OCI-LY3 (cell line): ENCODE data around the gene CSTF3.

Source experiments
- H2AFZ ChIP-seq: fragments of 200-600, 300-600 bp; shearing (Covaris generic); 2 replicates; pipeline ENCODE4 v1.6.0; 2014; ENCODE audit warnings: antibody characterized with exemption, low read depth, low read length
- H3K27ac ChIP-seq: fragments of 200-600, 300-600 bp; sonication (generic); 2 replicates; pipeline ENCODE4 v1.5.1; 2014; ENCODE audit warnings: mild to moderate bottlenecking, low read length, moderate library complexity, mixed read lengths
- H3K27me3 ChIP-seq: fragments of 200-600, 300-600 bp; sonication (generic); 2 replicates; pipeline ENCODE4 v1.6.1; 2014; ENCODE audit warnings: low read depth, low read length, mixed read lengths
- H3K36me3 ChIP-seq: fragments of 200-600, 300-600 bp; sonication (generic); replicated peaks from 2 replicates; pipeline ENCODE3; 2014; ENCODE audit warnings: low read depth, low read length, mixed read lengths
- H3K4me1 ChIP-seq: fragments of 300-600, 200-600 bp; sonication (generic); 2 replicates; pipeline ENCODE4 v1.6.1; 2014; ENCODE audit warnings: low read length, mixed read lengths
- H3K4me2 ChIP-seq: fragments of 200-600, 300-600 bp; sonication (generic); 2 replicates; pipeline ENCODE4 v1.6.1; 2014; ENCODE audit warnings: low read length, mixed read lengths
- H3K4me3 ChIP-seq: fragments of 300-600, 200-600 bp; sonication (generic); 2 replicates; pipeline ENCODE4 v1.5.1; 2014; ENCODE audit warnings: antibody characterized with exemption, mild to moderate bottlenecking, low read length, moderate library complexity
- H3K79me2 ChIP-seq: fragments of 300-600, 200-600 bp; shearing (Covaris generic); 2 replicates; pipeline ENCODE4 v1.6.1; 2014; ENCODE audit warnings: mild to moderate bottlenecking, low read length, mixed read lengths
- H3K9ac ChIP-seq: fragments of 300-600, 200-600 bp; shearing (Covaris generic); 2 replicates; pipeline ENCODE4 v1.6.0; 2014; ENCODE audit warnings: mild to moderate bottlenecking, low read length, moderate library complexity
- H3K9me3 ChIP-seq: fragments of 200-600, 300-600 bp; shearing (Covaris generic); 2 replicates; pipeline ENCODE4 v1.6.1; 2014; ENCODE audit warnings: low read length, mixed read lengths; ENCODE audit not compliant: insufficient read depth
- H4K20me1 ChIP-seq: fragments of 200-600, 300-600 bp; sonication (generic); 2 replicates; pipeline ENCODE4 v1.6.1; 2016; ENCODE audit warnings: low read length, mixed read lengths; ENCODE audit not compliant: insufficient read depth
- CTCF ChIP-seq: fragments of 200-600, 300-600 bp; sonication (generic); IDR thresholded peaks from 2 replicates; pipeline ENCODE4 v1.5.1; 2014; ENCODE audit warnings: antibody characterized with exemption, low read length, low read depth
- EZH2phosphoT487 ChIP-seq: fragments of 200-600 bp; shearing (Covaris generic); IDR thresholded peaks from 2 replicates; pipeline ENCODE4 v1.6.1; 2018; ENCODE audit warnings: antibody characterized with exemption, mixed run types, low read depth

Gene CSTF3

GRCh38 chr11:33172345-33172744, 11.1 kb upstream of the CSTF3 start:
- Histone ChIP-seq H3K4me1 (no peaks in the 10 kb centered on the region), H3K9me3 (no peaks in the 10 kb centered on the region), H3K4me2 (no peak overlapping the region), H3K27ac (no peak overlapping the region), H3K36me3 (no peaks in the 10 kb centered on the region), H4K20me1 (no peaks in the 10 kb centered on the region), H3K9ac (no peak overlapping the region), H3K79me2 (no peaks in the 10 kb centered on the region), H3K4me3 (no peak overlapping the region), H2AFZ (no peak overlapping the region), H3K27me3 (no peaks in the 10 kb centered on the region)
- TF ChIP-seq EZH2phosphoT487 (no peak), CTCF (no peak)

- Histone ChIP-seq H3K4me3 (no peak overlapping the region), H2AFZ (no peak overlapping the region), H3K4me1 (no peaks in the 10 kb centered on the region), H3K9ac (no peak overlapping the region), H3K27me3 (no peaks in the 10 kb centered on the region), H3K9me3 (no peaks in the 10 kb centered on the region), H3K36me3 (no peaks in the 10 kb centered on the region), H3K4me2 (no peak overlapping the region), H4K20me1 (no peaks in the 10 kb centered on the region), H3K79me2 (no peaks in the 10 kb centered on the region), H3K27ac (no peak overlapping the region)
- TF ChIP-seq CTCF, result no peak
- TF ChIP-seq EZH2phosphoT487, result no peak
Observed at GRCh38 chr11:33171251-33171650, 10.0 kb upstream of the CSTF3 start.

- Histone ChIP-seq H3K36me3 (no peaks in the 10 kb centered on the region), H3K27me3 (no peaks in the 10 kb centered on the region), H3K9ac (no peak overlapping the region), H4K20me1 (no peaks in the 10 kb centered on the region), H3K4me2 (no peak overlapping the region), H2AFZ (no peak overlapping the region), H3K4me3 (no peak overlapping the region), H3K27ac (no peak overlapping the region), H3K9me3 (no peaks in the 10 kb centered on the region), H3K79me2 (no peaks in the 10 kb centered on the region), H3K4me1 (no peaks in the 10 kb centered on the region)
- TF ChIP-seq EZH2phosphoT487 (no peak), CTCF (no peak)
Observed at GRCh38 chr11:33168709-33169200, 7.5 kb upstream of the CSTF3 start.

- Histone ChIP-seq H2AFZ (no peak overlapping the region), H3K27ac (no peak overlapping the region), H3K9ac (no peak overlapping the region), H3K36me3 (peaks cover 10% of the 10 kb centered on the region), H3K27me3 (no peaks in the 10 kb centered on the region), H3K79me2 (peaks cover 43% of the 10 kb centered on the region), H4K20me1 (no peaks in the 10 kb centered on the region), H3K4me1 (peaks cover 19% of the 10 kb centered on the region), H3K9me3 (no peaks in the 10 kb centered on the region), H3K4me2 (no peak overlapping the region), H3K4me3 (no peak overlapping the region)
- TF ChIP-seq CTCF (no peak), EZH2phosphoT487 (no peak)
Observed at GRCh38 chr11:33162831-33163230, 1.6 kb upstream of the CSTF3 start.
